ENCODE measurements around the gene AMH.

The AMH gene

DNA sequence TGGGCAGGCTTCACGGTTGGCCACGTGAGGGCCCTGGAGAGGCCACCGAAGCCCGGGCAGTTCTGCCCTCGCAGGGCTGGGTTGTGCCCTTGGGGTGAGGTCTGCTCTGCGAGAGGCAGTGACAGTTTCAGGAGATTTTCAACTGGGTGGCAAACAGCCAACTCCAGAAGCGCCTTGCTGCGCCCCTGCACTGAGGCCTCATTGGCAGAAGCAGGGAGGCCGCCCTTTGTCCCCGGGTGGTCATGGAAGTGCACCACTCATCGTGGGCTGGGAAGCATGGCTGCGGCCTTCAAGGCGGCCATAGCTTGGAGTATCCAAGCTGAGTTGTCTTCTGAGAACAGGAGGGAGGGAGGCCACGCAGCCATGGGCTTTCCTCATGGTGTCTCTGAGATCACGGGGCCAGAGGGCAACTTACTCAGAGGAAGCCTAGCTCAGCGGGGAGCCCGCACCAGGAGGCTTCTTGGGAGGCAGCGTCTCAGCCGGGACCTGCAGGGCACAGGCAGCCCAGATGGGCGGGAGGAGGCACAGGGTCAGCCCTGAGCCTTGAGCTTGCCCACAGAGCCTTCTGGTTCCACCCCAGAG lies 27.8 kb upstream of the AMH start:
- no peak for DNase-seq (ENCODE audit: low read depth in 2 of 2)

DNA sequence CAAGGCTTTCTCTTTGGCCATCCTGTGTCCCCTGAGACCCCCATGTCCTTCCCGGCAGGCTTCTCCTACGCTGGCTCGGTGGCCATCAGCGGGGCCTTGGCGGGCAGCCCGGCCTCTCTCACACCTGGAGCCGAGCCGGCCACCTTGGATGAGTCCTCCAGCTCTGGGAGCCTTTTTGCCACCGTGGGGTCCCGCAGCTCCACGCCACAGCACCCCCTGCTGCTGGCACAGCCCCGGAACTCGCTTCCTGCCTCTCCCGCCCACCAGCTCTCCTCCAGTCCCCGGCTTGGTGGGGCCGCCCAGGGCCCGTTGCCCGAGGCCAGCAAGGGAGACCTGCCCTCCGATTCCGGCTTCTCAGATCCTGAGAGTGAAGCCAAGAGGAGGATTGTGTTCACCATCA lies 27.2 kb upstream of the AMH start:
- DNase-seq (ENCODE audit: low read depth in 2 of 2) = no peak

DNA sequence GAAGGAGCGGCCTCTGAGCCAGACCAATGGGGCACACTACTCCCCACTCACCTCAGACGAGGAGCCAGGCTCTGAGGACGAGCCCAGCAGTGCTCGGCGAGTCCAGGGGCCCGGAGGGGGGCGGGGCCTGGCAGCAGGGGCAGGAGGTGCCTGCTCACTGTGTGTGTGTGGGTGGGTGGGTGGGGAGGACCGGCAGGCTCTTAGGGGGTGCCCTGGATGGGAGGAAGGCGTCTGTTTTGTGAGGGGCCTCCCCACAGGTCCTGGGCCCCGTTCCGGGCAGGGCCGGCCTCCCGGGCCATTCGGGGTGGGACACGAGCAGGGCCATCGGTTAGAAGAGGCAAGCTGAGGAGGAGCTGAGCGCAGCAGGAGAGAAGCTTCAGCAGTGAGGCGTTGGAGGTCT lies 25.7 kb upstream of the AMH start:
- no peak for DNase-seq (ENCODE audit: low read depth in 2 of 2)

DNA sequence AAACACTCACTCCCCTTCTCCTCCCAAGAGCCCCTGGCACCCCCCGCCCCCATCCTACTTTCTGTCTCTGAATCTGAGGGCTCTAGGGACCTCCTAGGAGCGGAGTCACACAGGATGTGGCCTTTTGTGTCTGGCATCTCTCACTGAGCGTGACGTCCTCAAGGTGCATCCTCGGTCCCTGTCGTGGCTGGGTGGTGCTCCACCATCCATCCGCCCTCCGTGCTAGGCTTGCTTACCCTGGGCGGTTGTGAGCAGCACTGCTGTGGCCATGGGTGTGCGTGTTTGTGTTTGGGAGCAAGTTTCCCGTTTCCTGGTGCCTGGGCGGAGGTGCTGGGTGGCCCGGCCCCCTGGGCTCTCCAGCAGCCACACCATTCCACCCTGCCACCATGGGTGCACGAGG lies 25.2 kb upstream of the AMH start:
- DNase-seq (ENCODE audit: low read depth in 2 of 2) = peak in 1 of 2 donors; percentile 15

DNA sequence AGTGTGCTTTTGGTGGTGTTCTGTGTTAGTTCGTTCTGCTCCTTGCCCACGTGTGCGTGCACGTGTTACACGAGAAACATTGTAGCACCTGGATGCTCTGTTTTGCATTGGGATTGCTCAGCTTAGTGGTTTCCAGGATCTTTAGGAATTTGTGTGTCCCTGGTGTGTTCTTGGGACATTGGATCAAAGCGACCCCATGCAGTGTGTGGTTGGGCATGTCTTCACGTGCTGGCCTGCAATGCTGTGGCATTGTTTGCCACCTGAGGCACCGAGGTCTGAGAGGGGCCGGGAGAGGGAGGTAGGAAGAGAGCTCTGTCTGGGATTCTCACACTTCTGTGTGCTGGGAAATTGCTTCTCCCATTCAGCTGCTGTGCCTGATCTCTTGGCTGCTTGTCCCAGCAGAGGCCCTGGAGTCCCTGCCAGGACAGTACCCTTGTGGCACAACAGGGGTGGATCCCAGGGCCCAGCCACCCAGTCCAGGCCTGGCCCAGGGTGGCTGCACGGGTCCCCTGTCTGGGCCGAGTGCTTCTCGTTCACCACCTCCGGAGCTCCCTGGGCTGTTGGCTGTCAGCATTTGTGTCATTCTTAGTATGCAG lies 24.3 kb upstream of the AMH start:
- no peak for DNase-seq (ENCODE audit: low read depth in 2 of 2)

DNA sequence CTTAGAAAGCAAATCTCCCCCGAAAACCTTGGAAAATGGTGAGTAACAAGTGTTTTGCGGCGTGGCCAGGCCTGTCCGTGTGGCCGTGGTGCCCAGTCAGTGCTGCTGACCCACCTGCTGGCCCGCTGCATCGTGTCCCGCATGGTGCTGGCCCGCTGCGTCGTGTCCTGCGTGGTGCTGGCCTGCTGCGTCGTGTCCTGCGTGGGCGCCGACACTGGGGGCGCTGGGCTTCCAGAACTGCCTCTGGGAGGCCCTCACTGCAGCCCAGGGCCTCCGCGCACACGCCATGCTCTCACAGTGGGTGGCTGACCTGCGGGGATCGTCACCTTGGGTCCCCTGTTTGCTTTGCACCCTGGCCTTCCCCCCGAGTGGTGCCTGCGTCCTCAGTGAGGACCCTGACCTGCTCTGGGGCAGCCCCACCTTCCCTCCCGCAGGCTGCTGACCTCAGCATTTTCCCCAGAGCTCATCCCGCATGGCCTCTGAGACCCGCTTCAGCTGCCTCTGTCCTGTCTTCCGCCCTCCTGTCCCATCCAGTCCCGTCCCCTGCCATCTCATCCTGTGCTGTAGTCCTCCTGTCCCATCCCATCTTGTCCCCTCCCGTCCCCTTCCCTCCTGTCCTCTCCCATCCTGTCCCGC lies 23.6 kb upstream of the AMH start:
- no peak for DNase-seq (ENCODE audit: low read depth in 2 of 2)

DNA sequence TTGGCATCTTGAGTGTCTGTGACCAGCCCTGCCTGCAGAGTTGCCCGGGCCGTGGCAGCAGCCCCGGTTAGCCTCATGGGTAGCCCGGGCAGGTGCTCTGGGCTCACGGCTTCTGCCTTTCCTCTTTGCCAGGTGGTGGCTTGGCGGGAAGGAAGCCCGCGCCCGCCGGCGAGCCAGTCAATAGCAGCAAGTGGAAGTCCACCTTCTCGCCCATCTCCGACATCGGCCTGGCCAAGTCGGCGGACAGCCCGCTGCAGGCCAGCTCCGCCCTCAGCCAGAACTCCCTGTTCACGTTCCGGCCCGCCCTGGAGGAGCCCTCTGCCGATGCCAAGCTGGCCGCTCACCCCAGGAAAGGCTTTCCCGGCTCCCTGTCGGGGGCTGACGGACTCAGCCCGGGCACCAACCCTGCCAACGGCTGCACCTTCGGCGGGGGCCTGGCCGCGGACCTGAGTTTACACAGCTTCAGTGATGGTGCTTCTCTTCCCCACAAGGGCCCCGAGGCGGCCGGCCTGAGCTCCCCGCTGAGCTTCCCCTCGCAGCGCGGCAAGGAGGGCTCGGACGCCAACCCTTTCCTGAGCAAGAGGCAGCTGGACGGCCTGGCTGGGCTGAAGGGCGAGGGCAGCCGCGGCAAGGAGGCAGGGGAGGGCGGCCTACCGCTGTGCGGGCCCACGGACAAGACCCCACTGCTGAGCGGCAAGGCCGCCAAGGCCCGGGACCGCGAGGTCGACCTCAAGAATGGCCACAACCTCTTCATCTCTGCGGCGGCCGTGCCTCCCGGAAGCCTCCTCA lies 22.9 kb upstream of the AMH start:
- DNase-seq (ENCODE audit: low read depth in 2 of 2) = no peak

DNA sequence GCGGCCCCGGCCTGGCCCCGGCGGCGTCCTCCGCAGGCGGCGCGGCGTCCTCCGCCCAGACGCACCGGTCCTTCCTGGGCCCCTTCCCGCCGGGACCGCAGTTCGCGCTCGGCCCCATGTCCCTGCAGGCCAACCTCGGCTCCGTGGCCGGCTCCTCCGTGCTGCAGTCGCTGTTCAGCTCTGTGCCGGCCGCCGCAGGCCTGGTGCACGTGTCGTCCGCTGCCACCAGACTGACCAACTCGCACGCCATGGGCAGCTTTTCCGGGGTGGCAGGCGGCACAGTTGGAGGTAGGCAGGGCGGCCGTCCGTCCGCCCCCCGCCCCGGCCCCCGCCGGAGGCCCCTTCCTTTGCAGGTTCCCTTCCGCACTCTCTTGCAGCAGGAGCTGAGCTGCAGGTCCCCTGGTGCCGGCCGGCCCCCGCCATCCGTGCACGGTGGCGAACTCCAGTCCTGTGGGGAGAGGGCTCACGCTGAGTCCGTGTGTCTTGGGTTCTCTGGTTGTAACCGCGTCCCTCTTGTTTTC lies 22.2 kb upstream of the AMH start:
- no peak for DNase-seq (ENCODE audit: low read depth in 2 of 2)

DNA sequence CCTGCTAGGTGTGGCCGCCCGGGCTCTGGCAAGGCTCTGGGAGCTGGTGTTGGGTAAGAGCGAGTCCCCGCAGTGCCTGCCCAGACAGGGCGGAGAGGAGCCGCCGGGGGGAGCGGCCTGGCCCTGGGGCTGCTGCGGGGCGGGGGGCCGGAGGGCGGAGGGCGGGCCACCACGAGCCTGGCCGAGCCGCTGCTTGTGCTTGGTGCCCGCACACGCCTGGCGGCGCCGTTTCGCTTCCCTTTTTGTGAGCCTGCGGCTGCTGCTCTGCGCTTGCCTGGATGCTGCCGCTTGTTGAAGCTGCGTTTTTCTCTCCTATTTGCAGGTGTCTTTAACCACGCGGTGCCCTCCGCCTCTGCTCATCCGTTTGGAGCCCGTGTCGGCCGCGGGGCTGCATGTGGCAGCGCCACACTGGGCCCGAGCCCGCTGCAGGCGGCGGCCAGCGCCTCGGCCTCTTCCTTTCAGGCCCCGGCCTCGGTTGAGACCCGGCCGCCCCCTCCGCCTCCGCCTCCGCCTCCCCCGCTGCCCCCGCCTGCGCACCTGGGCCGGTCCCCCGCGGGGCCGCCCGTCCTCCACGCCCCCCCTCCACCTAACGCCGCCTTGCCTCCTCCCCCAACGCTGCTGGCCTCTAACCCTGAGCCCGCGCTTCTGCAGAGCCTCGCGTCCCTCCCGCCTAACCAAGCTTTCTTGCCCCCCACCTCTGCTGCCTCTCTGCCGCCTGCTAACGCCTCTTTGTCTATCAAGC lies 21.5 kb upstream of the AMH start:
- no peak for DNase-seq (ENCODE audit: low read depth in 2 of 2)

DNA sequence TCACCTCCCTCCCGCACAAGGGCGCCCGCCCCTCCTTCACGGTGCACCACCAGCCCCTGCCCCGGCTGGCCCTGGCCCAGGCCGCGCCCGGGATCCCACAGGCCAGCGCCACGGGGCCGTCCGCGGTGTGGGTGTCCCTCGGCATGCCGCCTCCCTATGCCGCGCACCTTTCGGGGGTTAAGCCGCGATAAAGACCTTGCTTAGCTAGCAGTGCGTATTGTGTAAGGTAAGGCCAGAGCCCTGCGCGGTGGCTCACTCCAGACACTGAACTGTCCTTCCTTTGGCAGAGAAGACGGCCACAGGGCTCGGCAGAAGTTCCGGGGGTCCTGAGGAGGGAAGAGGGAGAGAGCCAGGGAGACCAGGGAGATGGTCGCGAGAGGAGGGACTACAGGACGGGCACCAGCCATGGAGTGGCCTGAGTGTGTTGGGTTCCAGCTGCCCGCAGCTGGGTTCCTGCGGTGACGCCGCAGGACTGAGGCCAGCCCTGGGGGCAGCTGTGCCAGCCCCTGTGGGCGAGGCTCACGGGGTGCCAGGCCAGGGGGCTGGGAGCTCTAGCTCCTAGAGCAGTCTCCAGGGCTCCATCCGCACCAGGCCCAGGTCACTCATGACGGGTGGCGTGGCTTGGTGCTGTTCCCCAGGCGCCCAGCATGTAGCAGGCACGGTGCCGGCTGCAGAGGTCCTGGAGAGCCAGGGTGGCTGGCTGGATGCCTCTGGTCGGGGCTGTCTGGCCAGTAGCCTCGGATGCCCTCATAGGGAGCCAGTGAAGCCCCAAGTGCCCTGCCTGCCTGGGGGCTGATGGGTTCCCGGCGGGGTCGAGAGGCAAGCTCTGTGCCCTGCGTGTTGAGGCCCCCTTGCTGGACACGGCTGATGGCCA lies 20.7 kb upstream of the AMH start:
- DNase-seq (ENCODE audit: low read depth in 2 of 2) = no peak

DNA sequence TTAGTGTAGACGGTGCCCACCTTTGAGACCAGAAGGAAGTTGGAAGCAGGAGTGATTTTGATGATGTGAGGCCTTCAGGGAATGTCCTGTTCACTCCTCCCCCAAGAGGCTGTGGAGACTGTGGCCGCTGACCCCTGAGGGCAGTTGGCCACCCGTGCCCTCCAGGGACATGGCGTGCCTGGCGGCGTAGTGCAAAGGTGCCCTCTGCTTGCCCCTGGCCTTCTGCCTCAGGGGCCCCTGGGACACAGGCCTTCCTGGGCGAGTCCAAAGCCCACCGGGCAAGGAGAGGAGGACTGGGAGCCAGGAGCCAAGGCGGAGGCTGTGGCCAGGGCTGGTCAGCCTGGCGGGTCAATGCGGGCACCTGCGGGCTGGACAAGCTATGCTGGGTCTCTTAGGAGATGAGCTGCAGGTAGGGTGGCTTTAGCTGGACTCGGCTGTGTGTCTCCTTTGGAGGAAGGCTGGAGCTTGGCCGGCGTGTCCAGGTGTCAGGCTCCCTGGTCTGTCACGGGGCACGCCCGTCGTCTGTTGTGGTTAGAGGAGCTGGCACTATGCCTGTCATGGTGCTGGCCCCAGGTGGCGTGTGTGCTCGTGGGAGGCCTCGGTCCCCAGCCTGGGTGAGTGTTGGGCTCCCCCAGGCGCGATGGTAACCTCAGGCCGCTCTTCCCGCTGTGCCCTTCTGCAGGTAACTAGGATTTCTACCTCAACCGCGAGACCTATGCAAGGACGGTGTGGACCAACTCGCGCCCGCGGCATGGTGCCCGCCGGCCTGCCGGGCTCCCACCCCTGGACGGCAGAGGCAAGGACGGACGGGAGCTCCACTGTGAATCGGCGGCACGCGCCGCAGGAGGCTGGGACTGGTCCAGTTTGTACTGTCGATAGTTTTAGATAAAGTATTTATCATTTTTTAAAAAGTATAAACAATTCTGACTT lies 19.8 kb upstream of the AMH start:
- no peak for DNase-seq (ENCODE audit: low read depth in 2 of 2)

DNA sequence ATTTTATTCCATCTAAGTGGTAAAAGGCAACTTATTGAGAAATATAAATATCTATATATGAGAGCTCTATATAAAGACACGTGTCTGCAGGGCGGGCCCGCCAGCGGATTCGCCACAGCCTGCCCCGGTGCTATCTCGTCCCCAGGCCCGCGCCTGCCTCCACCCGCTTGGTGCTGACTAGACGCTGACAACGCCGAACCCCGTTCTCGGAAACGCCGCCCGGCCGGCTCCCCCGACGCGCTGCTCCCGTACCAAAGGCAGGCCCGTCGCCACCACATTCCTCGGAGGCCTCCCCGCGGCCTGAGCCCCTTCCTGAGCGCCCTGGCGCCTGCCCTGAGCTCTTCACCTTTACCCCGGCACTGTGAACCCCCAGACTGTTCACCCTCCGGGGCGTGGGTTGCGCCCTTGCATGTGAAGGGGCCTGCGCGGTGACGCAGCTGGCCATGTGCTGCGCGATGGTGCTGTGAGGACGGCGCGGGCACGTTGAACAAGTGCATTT lies 19.0 kb upstream of the AMH start:
- DNase-seq (ENCODE audit: low read depth in 2 of 2) = no peak

DNA sequence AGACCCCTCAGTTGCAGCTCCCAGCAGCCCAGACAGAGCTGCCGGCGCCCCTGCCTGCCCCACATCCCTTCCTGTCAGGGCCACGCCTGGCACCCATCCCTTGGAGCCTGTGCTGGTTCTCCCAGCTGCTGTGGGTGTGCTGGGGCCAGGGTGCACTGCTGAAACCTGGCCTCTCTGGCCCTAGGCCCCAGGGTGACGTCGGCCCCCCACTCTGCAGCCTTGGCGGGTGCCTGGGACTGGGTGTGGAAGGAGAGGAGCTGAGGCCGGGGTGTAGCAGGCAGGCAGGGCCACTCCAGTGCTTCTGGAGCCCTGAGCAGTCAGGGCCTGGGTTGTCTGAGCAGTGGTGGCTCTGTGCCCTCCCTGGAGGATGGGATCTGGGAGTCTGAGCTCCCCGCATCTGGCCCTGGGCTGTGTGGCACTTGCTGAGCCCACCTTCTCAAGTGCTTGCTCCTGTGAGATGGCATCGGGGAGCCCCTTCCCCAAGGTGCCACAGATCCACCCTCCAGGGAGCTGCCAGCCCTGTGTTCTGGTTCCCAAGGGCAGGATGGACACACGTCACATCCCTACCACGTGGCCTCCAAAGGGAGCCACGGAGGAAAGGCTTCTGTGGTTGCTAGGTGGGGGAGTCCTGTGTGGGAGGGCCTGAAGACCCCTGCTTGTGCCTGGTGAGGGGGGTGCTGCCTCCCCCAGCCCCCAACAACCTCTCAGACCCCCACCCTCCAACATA lies 18.2 kb upstream of the AMH start:
- no peak for DNase-seq (ENCODE audit: low read depth in 2 of 2)

DNA sequence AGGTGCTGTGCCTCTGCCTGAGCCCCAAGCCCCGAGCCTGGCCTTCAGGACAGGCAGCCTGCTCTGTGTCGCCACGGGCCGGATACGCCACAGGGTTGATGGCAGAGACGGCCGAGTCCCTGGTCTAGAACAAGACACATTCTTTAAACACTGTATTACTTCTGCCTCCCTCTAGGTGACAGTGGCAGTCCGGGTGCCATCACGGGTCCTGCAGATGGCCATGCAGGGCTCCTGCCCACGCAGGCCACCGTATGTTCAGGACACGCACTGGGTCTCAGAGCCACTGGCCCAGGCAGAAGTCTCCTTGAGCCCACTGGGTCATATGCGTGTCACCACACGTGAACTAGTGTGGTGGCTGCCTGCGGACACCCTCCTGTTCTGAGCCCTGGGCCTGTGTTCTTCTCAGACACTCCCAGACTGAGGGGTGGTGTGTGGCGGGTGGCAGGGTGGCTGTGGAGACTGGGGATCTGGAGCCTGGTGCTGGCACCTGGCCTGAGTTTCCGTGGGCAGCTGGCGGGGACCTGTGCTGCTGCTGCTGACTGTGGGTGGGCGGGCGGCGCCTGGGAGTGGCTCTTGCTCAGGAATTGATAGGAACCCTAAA lies 17.4 kb upstream of the AMH start:
- DNase-seq (ENCODE audit: low read depth in 2 of 2) = no peak

DNA sequence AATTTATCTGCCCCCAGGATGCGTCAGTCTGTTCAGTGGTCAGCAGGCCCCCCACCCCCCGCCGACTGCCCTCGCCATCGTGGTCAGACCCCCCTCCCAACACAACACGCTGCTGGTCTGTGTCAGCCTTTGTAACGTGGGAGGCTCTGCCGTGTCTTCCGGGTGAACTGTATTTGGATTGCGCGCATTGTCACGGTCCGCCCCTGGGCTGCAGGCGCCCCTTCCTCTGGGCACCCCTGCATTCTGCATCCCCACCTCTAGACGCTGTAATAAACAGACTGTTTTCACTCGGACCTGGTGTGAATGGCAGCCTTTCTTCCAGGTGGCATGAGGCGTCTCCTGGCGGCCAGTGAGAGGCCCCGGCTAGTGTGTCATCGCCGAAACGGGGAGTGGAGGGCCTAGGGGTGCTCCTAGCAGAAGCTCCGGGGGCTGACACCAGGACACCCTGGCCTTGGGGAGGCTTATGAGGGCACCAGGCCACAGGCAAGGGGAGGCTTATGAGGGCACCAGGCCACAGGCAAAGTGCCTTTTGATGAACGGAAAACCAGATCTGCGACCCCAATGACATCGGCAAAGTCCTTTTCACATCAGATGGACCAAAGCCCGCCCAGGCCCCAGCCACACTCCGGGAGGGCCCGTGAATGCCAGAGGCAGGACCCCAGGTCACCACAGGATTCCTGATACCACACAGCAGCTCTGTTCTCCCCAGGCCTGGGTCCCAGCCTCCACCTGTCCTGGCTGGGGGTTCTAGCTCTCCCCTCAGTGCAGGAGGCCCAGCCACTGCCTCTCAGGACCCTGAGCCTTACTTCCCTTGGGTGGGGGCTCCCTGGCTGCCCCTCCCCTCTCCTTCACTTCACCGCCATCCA lies 16.6 kb upstream of the AMH start:
- no peak for DNase-seq (ENCODE audit: low read depth in 2 of 2)

DNA sequence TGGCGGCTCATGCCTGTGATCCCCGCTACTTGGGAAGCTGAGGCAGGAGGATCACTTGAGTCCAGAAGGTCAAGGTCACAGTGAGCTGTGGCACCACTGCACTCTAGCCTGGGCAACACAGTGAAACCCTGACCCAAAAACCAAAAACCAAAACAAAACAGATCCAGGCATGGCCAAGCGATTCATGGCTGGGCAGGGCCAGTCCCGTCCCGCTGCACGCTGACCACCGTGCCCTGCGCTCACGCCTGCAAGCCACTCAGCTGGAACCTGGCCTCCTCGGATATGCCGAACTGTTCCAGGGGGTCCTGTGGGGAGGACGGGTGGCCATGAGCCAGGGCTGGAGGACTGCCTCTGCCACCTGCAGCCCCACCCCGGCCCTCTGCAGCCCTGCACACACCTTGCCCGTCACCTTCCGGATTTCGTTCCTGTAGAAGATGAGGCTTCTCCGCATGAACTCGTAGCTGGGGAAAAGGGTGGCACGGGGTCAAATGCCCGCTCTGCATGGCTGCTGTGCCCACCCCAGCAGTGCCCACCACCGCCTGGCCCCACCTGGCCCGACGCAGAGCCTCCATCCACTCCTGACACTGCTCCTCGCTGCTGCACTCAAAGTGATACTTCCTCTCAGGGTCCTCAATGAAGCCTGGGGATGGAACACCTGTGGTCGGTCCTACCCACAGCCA lies 15.4 kb upstream of the AMH start:
- DNase-seq (ENCODE audit: low read depth in 2 of 2) = no peak

DNA sequence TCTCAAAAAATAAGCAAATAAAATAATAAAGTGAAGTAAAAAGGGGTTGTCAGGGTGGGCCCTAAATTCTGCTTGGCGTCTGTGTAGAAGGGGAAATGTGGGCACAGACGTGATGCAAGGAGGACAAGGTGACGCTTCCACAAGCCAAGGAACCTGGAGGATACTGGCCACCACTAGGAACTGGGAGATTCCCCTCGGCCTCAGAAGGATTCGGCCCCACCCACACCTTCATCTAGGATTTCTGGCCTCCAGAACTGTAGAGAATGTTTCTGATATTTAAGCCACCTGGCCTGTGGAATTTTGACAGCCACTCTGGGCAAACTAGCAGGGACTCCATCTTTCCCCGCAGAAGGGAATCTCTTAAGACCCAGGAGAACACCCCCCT lies 14.1 kb upstream of the AMH start:
- no peak for DNase-seq (ENCODE audit: low read depth in 2 of 2)

Measured in stimulated activated CD8-positive, alpha-beta memory T cell treated with anti-CD3 and anti-CD28 coated beads, Interleukin-2, amount 100 ng/mL, for 1 hour (primary cell).